ENCODE results near the gene RIPOR1. TPM values are rescaled to one million over a fixed set of nuclear protein-coding genes. Genes with fewer than 3 reads are reported as not detected.

The RIPOR1 gene
- total and polyA plus RNA-seq, 2 experiments from 2014 or later, result 27.8 to 91.6 TPM

- no peak overlapping the region for H2AFZ ChIP-seq
- WGBS, 2 experiments (ENCODE audit: low coverage in 1 of 2, low lambda C conversion rate in 2 of 2, missing lambda C conversion rate in 2 of 2), result 92 to 94% methylated on average over 11 to 14 of the region's 14 CpGs
- peaks cover 25% of the 10 kb centered on the region for H3K36me3 ChIP-seq (ENCODE audit: low read depth)
- H3K9me3 ChIP-seq (ENCODE audit: low read depth), result no peaks in the 10 kb centered on the region
- no peaks in the 10 kb centered on the region for H4K20me1 ChIP-seq (ENCODE audit: insufficient read depth)
- H3K9me2 ChIP-seq (ENCODE audit: insufficient read depth), result no peaks in the 10 kb centered on the region
- no peaks in the 10 kb centered on the region for H3K4me1 ChIP-seq (ENCODE audit: insufficient read depth)
- in situ Hi-C loops (cut with MboI), result no loop called here
- TF ChIP-seq EZH2 (IDR thresholded peaks at IDR 0.05; ENCODE audit: insufficient read depth, poor library complexity, severe bottlenecking), result no peak
- TF ChIP-seq EZH2phosphoT487 (IDR thresholded peaks at IDR 0.05; ENCODE audit: insufficient read depth, low read depth), result no peak
- H3F3A ChIP-seq (ENCODE audit: insufficient read depth), result peaks cover 12% of the 10 kb centered on the region
- H3K79me2 ChIP-seq (ENCODE audit: insufficient read depth), result no peaks in the 10 kb centered on the region
- H3K9ac ChIP-seq, result no peak overlapping the region
- no peaks in the 10 kb centered on the region for H3K27me3 ChIP-seq (replicated peaks; ENCODE audit: insufficient read depth)
- no peak overlapping the region for H3K4me3 ChIP-seq
- H3K4me2 ChIP-seq (ENCODE audit: unreplicated experiment), result no peak overlapping the region
- DNase-seq, result no peak
- H3K27ac ChIP-seq, result no peak overlapping the region
These were observed 17.0 kb downstream of the RIPOR1 start for GRCh38 chr16:67545665-67546024.

- 79 to 97% methylated on average over 6 to 7 of the region's 7 CpGs for WGBS, 2 experiments (ENCODE audit: low coverage in 1 of 2, low lambda C conversion rate in 2 of 2, missing lambda C conversion rate in 2 of 2)
These were observed 17.5 kb downstream of the RIPOR1 start for GRCh38 chr16:67546091-67546501.

DNA sequence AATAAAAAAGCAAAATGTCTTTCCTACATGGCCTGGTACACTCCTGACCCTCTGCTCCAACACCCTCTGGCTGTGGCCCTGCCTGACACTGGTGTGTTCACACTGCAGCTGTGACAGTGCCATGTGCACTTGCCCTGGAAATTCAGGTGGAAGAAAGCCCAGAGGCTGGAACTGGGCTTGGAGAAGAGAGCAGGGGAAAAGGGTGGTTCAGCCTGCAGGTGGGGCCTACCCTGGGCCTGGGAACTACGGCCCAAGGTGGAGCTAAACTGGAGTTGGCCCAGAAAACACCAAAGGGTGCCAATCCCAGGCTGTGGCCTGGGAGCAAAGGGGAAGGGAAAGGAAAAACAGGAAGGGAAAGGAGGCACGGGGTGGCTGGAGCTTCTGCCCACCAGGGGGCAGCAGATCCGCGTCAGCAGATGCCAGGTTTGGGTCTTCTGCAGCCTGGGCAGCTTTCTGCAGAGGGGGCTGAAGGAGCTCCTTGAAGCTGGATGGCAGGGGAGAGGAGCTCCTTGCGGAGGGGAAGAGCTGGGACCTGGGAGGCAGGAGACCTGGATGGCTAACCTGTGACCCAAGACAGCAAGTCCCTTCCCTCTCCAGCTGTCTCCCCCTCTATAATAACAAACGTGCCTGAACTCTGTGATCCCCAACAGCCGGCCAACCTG is 18.3 kb downstream of the RIPOR1 start:
- in situ Hi-C loops (cut with MboI), result no loop called here
- H3K9me2 ChIP-seq (ENCODE audit: insufficient read depth), result no peaks in the 10 kb centered on the region
- H2AFZ ChIP-seq, result no peak overlapping the region
- H3K4me1 ChIP-seq (ENCODE audit: insufficient read depth), result no peaks in the 10 kb centered on the region
- H3K27me3 ChIP-seq (replicated peaks; ENCODE audit: insufficient read depth), result no peaks in the 10 kb centered on the region
- peak; percentile 71 for DNase-seq
- H3K27ac ChIP-seq, result no peak overlapping the region
- whole genome bisulfite sequencing, 2 experiments (ENCODE audit: low coverage in 1 of 2, low lambda C conversion rate in 2 of 2, missing lambda C conversion rate in 2 of 2), result 34 to 36% methylated on average over 7 of the region's 7 CpGs
- peaks cover 12% of the 10 kb centered on the region for H3F3A ChIP-seq (ENCODE audit: insufficient read depth)
- peaks cover 19% of the 10 kb centered on the region; the same call in 1 of the 2 replicates for H3K36me3 ChIP-seq (ENCODE audit: low read depth)
- no peak overlapping the region for H3K9ac ChIP-seq
- H4K20me1 ChIP-seq (ENCODE audit: insufficient read depth), result no peaks in the 10 kb centered on the region
- no peaks in the 10 kb centered on the region for H3K9me3 ChIP-seq (ENCODE audit: low read depth)
- TF ChIP-seq EZH2 (IDR thresholded peaks at IDR 0.05; ENCODE audit: insufficient read depth, poor library complexity, severe bottlenecking), result no peak
- H3K4me2 ChIP-seq (ENCODE audit: unreplicated experiment), result no peak overlapping the region
- H3K79me2 ChIP-seq (ENCODE audit: insufficient read depth), result no peaks in the 10 kb centered on the region
- H3K4me3 ChIP-seq, result no peak overlapping the region

More at GRCh38 chr16:67546091-67546501, 17.5 kb downstream of the RIPOR1 start:
- Histone ChIP-seq H3K27ac (no peak overlapping the region), H3K27me3 (replicated peaks; ENCODE audit: insufficient read depth) (no peaks in the 10 kb centered on the region), H3K79me2 (ENCODE audit: insufficient read depth) (no peaks in the 10 kb centered on the region), H3K4me1 (ENCODE audit: insufficient read depth) (no peaks in the 10 kb centered on the region), H2AFZ (no peak overlapping the region), H4K20me1 (ENCODE audit: insufficient read depth) (no peaks in the 10 kb centered on the region), H3F3A (ENCODE audit: insufficient read depth) (peaks cover 12% of the 10 kb centered on the region), H3K9me3 (ENCODE audit: low read depth) (no peaks in the 10 kb centered on the region), H3K4me2 (ENCODE audit: unreplicated experiment) (no peak overlapping the region), H3K9ac (no peak overlapping the region), H3K36me3 (ENCODE audit: low read depth) (peaks cover 21% of the 10 kb centered on the region), H3K9me2 (ENCODE audit: insufficient read depth) (no peaks in the 10 kb centered on the region), H3K4me3 (no peak overlapping the region)
- in situ Hi-C loops (cut with MboI), result no loop called here
- no peak for TF ChIP-seq EZH2phosphoT487 (IDR thresholded peaks at IDR 0.05; ENCODE audit: insufficient read depth, low read depth)
- no peak for TF ChIP-seq EZH2 (IDR thresholded peaks at IDR 0.05; ENCODE audit: insufficient read depth, poor library complexity, severe bottlenecking)
- no peak for DNase-seq

GRCh38 chr16:67547423-67548264 is 19.0 kb downstream of the RIPOR1 start:
- WGBS, 2 experiments (ENCODE audit: low coverage in 1 of 2, low lambda C conversion rate in 2 of 2, missing lambda C conversion rate in 2 of 2), result 71 to 74% methylated on average over 16 of the region's 16 CpGs
- Histone ChIP-seq H2AFZ (no peak overlapping the region), H3K27me3 (replicated peaks; ENCODE audit: insufficient read depth) (no peaks in the 10 kb centered on the region), H3K27ac (no peak overlapping the region), H3K4me2 (ENCODE audit: unreplicated experiment) (no peak overlapping the region), H3K4me3 (no peak overlapping the region), H3K36me3 (ENCODE audit: low read depth) (peaks cover 19% of the 10 kb centered on the region; the same call in 1 of the 2 replicates), H3K79me2 (ENCODE audit: insufficient read depth) (0 out of 2 replicates have a peak, but pooled peaks cover 7% of the 10 kb centered on the region), H3K9me2 (ENCODE audit: insufficient read depth) (no peaks in the 10 kb centered on the region), H4K20me1 (ENCODE audit: insufficient read depth) (no peaks in the 10 kb centered on the region), H3F3A (ENCODE audit: insufficient read depth) (peaks cover 12% of the 10 kb centered on the region), H3K9me3 (ENCODE audit: low read depth) (no peaks in the 10 kb centered on the region), H3K4me1 (ENCODE audit: insufficient read depth) (no peaks in the 10 kb centered on the region), H3K9ac (no peak overlapping the region)
- no peak for TF ChIP-seq EZH2 (IDR thresholded peaks at IDR 0.05; ENCODE audit: insufficient read depth, poor library complexity, severe bottlenecking)
- TF ChIP-seq EZH2phosphoT487 (IDR thresholded peaks at IDR 0.05; ENCODE audit: insufficient read depth, low read depth), result no peak
- in situ Hi-C loops (cut with MboI), result no loop called here
- no peak for DNase-seq

Measured in GM23248 (cell line).